Osteoblast (primary cell): Measurements from ENCODE around the gene P2RX3. TPM values are rescaled to one million over a fixed set of nuclear protein-coding genes. Genes with fewer than 3 reads are reported as not detected.

Experiments
- DNase-seq: peaks from one replicate; pipeline ENCODE4 v3.0.0; 2011; ENCODE audit warnings: low spot score, mixed read lengths; ENCODE audit not compliant: insufficient read length; ENCODE audit errors: missing footprints
- H2AFZ ChIP-seq: 2 replicates; pipeline ENCODE4 v1.6.0; 2011; ENCODE audit warnings: mild to moderate bottlenecking, low read length
- H3K27ac ChIP-seq: 2 replicates; pipeline ENCODE4 v1.5.1; 2011; ENCODE audit warnings: mild to moderate bottlenecking, low read depth, low read length, moderate library complexity
- H3K27me3 ChIP-seq: 2 replicates; pipeline ENCODE4 v1.6.0; 2012; ENCODE audit warnings: mild to moderate bottlenecking, control low read depth, inconsistent platforms, low read length, moderate library complexity; ENCODE audit not compliant: insufficient read depth
- H3K36me3 ChIP-seq: 2 replicates; pipeline ENCODE4 v1.5.1; 2011; ENCODE audit warnings: mild to moderate bottlenecking, low read length, control low read depth, moderate library complexity; ENCODE audit not compliant: insufficient read depth
- H3K4me1 ChIP-seq: 2 replicates; pipeline ENCODE4 v1.5.1; 2011; ENCODE audit warnings: mild to moderate bottlenecking, low read length, control low read depth, moderate library complexity; ENCODE audit not compliant: insufficient read depth
- H3K4me2 ChIP-seq: 2 replicates; pipeline ENCODE4 v1.6.0; 2011; ENCODE audit warnings: mild to moderate bottlenecking, low read length; ENCODE audit not compliant: insufficient read depth
- H3K4me3 ChIP-seq: fragments of 200-600 bp; sonication (generic); 3 replicates; pipeline ENCODE4 v1.5.1; 2012; ENCODE audit warnings: mild to moderate bottlenecking, low read length, inconsistent platforms; ENCODE audit not compliant: insufficient read depth
- H3K79me2 ChIP-seq: 2 replicates; pipeline ENCODE4 v1.6.0; 2012; ENCODE audit warnings: mild to moderate bottlenecking, low read length, control low read depth, inconsistent platforms; ENCODE audit not compliant: insufficient read depth
- H3K9me3 ChIP-seq: 2 replicates; pipeline ENCODE4 v1.5.1; 2011; ENCODE audit warnings: low read depth, low read length, control low read depth
- H4K20me1 ChIP-seq: 2 replicates; pipeline ENCODE4 v1.6.0; 2012; ENCODE audit warnings: mild to moderate bottlenecking, low read length, control low read depth; ENCODE audit not compliant: insufficient read depth
- CTCF ChIP-seq: IDR thresholded peaks from 2 replicates; pipeline ENCODE4 v1.5.1; 2011; ENCODE audit warnings: mild to moderate bottlenecking, low read depth, low read length, moderate library complexity; ENCODE audit errors: extremely low read depth
- total RNA-seq: library from RNA; depleted of rRNA; stranded (reverse); fragments of >200 nt; gene quantifications from 2 replicates; pipeline ENCODE4 v1.2.3, GENCODE V29; 2012

Gene P2RX3
- total RNA-seq, 1 donor, result not detected

- H2AFZ ChIP-seq, result no peak overlapping the region
- no peak for TF ChIP-seq CTCF
- no peak overlapping the region for H3K4me2 ChIP-seq
- no peaks in the 10 kb centered on the region for H3K9me3 ChIP-seq
- no peak overlapping the region for H3K4me3 ChIP-seq
- H3K4me1 ChIP-seq, result no peaks in the 10 kb centered on the region
- H3K36me3 ChIP-seq, result no peaks in the 10 kb centered on the region
- no peak for DNase-seq
- no peaks in the 10 kb centered on the region for H4K20me1 ChIP-seq
- no peaks in the 10 kb centered on the region for H3K79me2 ChIP-seq
- no peak overlapping the region for H3K27ac ChIP-seq
- peaks cover 8% of the 10 kb centered on the region for H3K27me3 ChIP-seq
Observed at GRCh38 chr11:57395905-57396623, 57.9 kb downstream of the P2RX3 start.

- Histone ChIP-seq H3K79me2 (no peaks in the 10 kb centered on the region), H3K36me3 (no peaks in the 10 kb centered on the region), H3K27me3 (peaks cover 8% of the 10 kb centered on the region), H3K4me1 (no peaks in the 10 kb centered on the region), H3K4me2 (no peak overlapping the region), H3K27ac (no peak overlapping the region), H2AFZ (no peak overlapping the region), H3K9me3 (no peaks in the 10 kb centered on the region), H3K4me3 (no peak overlapping the region), H4K20me1 (no peaks in the 10 kb centered on the region)
- DNase-seq, result no peak
- TF ChIP-seq CTCF, result no peak
Observed at GRCh38 chr11:57396744-57397143, 58.6 kb downstream of the P2RX3 start.

GRCh38 chr11:57397394-57397990, 59.3 kb downstream of the P2RX3 start:
- DNase-seq, result no peak
- no peak overlapping the region for H3K4me3 ChIP-seq
- H3K27me3 ChIP-seq, result peaks cover 8% of the 10 kb centered on the region
- no peaks in the 10 kb centered on the region for H3K9me3 ChIP-seq
- H3K4me1 ChIP-seq, result no peaks in the 10 kb centered on the region
- no peaks in the 10 kb centered on the region for H4K20me1 ChIP-seq
- H3K36me3 ChIP-seq, result no peaks in the 10 kb centered on the region
- H2AFZ ChIP-seq, result no peak overlapping the region
- TF ChIP-seq CTCF, result no peak
- no peaks in the 10 kb centered on the region for H3K79me2 ChIP-seq
- H3K4me2 ChIP-seq, result no peak overlapping the region
- H3K27ac ChIP-seq, result no peak overlapping the region

- no peaks in the 10 kb centered on the region for H3K4me1 ChIP-seq
- TF ChIP-seq CTCF, result no peak
- no peak overlapping the region for H3K4me3 ChIP-seq
- H2AFZ ChIP-seq, result no peak overlapping the region
- H3K27me3 ChIP-seq, result peaks cover 5% of the 10 kb centered on the region
- DNase-seq, result no peak
- no peaks in the 10 kb centered on the region for H4K20me1 ChIP-seq
- no peaks in the 10 kb centered on the region for H3K9me3 ChIP-seq
- H3K27ac ChIP-seq, result no peak overlapping the region
- no peak overlapping the region for H3K4me2 ChIP-seq
- H3K36me3 ChIP-seq, result no peaks in the 10 kb centered on the region
- H3K79me2 ChIP-seq, result no peaks in the 10 kb centered on the region
Observed at GRCh38 chr11:57399221-57399620, 61.1 kb downstream of the P2RX3 start.
